Muscle layer of duodenum (tissue), 2 donors: Measurements from ENCODE around the gene TYRP1.
"Not testable (repeated sequence)": the region's sequence is repeated elsewhere in the genome, so short reads cannot be mapped to it uniquely, and the experiment has no call there.

Source experiments
- H3K27ac ChIP-seq: one replicate; pipeline ENCODE4 v1.7.0; 2013; ENCODE audit warnings: mild to moderate bottlenecking, low read length
- H3K27me3 ChIP-seq: one replicate; pipeline ENCODE4 v1.7.0; 2013; ENCODE audit warnings: low read depth, mild to moderate bottlenecking, control low read depth, low read length
- H3K36me3 ChIP-seq, 2 donors: one replicate each; pipeline ENCODE4 v1.7.0; 2013; ENCODE audit warnings: low read length in 2 of 2, control low read depth in 1 of 2, mild to moderate bottlenecking in 1 of 2; ENCODE audit not compliant: insufficient read depth in 2 of 2, control insufficient read depth in 1 of 2
- H3K4me1 ChIP-seq, 2 donors: one replicate each; pipeline ENCODE4 v1.7.0; 2013; ENCODE audit warnings: low read length in 2 of 2, mild to moderate bottlenecking in 2 of 2, control low read depth in 1 of 2, moderate library complexity in 1 of 2; ENCODE audit not compliant: insufficient read depth in 2 of 2, control insufficient read depth in 1 of 2
- H3K4me3 ChIP-seq, 2 donors: one replicate each; pipeline ENCODE4 v1.7.0; 2013; ENCODE audit warnings: low read length in 2 of 2, low read depth in 1 of 2, mild to moderate bottlenecking in 1 of 2
- H3K9me3 ChIP-seq, 2 donors: one replicate each; pipeline ENCODE4 v1.7.0; 2013; ENCODE audit warnings: low read length in 2 of 2, control low read depth in 1 of 2, mild to moderate bottlenecking in 1 of 2; ENCODE audit not compliant: control insufficient read depth in 1 of 2
- donor health status: healthy.

Gene TYRP1

GRCh38 chr9:12670006-12670405, 23.2 kb upstream of the TYRP1 start:
- no peak overlapping the region for H3K27ac ChIP-seq
- H3K9me3 ChIP-seq = no peaks in the 10 kb centered on the region
- H3K4me1 ChIP-seq = no peaks in the 10 kb centered on the region
- H3K27me3 ChIP-seq = no peaks in the 10 kb centered on the region
- H3K4me3 ChIP-seq = no peak overlapping the region
- H3K36me3 ChIP-seq = no peaks in the 10 kb centered on the region

DNA sequence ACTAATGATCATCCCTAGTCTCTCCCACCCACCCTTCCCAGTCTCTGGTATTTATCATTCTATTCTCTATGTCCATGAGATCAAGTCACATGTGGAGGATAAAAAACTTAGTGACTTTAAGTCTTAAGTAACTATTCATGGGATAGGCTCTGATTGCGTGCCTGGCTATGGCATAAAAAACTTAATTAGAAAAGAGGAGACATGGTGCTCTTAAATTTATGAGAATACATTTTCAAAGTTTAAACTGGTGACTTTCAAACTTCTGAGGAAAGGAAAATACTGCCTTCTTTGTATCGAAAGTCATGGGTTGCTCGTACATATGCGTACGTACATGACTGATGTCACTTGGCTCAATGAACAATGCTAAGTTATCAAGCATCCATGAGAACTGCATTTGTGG, 18.2 kb upstream of the TYRP1 start:
- no peaks in the 10 kb centered on the region for H3K36me3 ChIP-seq
- no peak overlapping the region for H3K4me3 ChIP-seq
- H3K27me3 ChIP-seq = no peaks in the 10 kb centered on the region
- H3K9me3 ChIP-seq = no peaks in the 10 kb centered on the region
- no peaks in the 10 kb centered on the region for H3K4me1 ChIP-seq
- no peak overlapping the region for H3K27ac ChIP-seq

- H3K27ac ChIP-seq, H3K27me3 ChIP-seq, H3K4me1 ChIP-seq, H3K9me3 ChIP-seq, H3K36me3 ChIP-seq, H3K4me3 ChIP-seq: not testable (repeated sequence)
These were observed 15.6 kb upstream of the TYRP1 start for GRCh38 chr9:12677462-12678126.

GRCh38 chr9:12680341-12680740, 12.8 kb upstream of the TYRP1 start:
- Histone ChIP-seq H3K4me1 (no peaks in the 10 kb centered on the region), H3K9me3 (no peaks in the 10 kb centered on the region), H3K4me3 (no peak overlapping the region), H3K36me3 (no peaks in the 10 kb centered on the region), H3K27me3 (no peaks in the 10 kb centered on the region), H3K27ac (no peak overlapping the region)

DNA sequence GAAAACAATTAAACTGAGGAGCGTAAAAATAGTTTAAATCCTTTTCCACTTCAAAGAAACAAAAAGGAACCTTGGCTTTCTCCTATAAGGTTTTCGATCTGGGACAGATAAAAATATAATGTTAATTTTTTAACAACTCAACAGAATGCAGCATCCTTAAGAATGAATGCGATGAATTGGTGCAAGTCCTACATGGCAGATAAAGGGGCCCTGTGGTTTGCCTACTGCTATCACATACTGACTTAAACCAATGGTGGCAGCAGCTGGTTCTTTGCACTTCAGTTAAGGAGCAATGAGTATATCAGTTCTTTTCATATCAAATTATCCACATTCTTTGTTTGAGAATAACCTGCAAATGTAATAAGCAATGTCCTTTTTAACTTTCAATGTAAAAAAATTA, 12.4 kb upstream of the TYRP1 start:
- Histone ChIP-seq H3K36me3 (no peaks in the 10 kb centered on the region), H3K27me3 (no peaks in the 10 kb centered on the region), H3K4me1 (no peaks in the 10 kb centered on the region), H3K9me3 (no peaks in the 10 kb centered on the region), H3K4me3 (no peak overlapping the region), H3K27ac (no peak overlapping the region)

DNA sequence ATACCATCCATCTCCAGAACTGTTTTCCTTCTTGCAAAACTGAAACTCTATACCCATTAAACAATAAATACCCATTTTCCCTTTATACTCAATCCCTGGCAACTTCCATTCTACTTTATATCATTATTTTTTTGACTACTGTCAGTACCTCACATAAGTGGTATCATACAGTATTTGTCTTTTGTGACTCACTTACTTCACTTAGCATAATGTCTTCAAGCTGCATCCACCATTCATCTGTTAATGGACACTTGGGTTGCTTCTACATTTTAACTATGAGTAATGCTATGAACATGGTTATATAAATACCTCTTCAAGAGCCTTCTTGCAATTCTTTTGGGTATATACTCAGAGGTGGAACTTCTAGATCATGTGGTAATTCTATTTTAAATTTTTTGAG, 11.6 kb upstream of the TYRP1 start:
- Histone ChIP-seq H3K4me3 (no peak overlapping the region), H3K4me1 (no peaks in the 10 kb centered on the region), H3K27ac (no peak overlapping the region), H3K27me3 (no peaks in the 10 kb centered on the region), H3K36me3 (no peaks in the 10 kb centered on the region), H3K9me3 (no peaks in the 10 kb centered on the region)

- Histone ChIP-seq H3K4me1 (no peaks in the 10 kb centered on the region), H3K27ac (no peak overlapping the region), H3K9me3 (no peaks in the 10 kb centered on the region), H3K4me3 (no peak overlapping the region), H3K27me3 (no peaks in the 10 kb centered on the region), H3K36me3 (no peaks in the 10 kb centered on the region)
These were observed 8.2 kb upstream of the TYRP1 start for GRCh38 chr9:12684974-12685373.

GRCh38 chr9:12689233-12689632, 4.0 kb upstream of the TYRP1 start:
- no peaks in the 10 kb centered on the region for H3K27me3 ChIP-seq
- H3K36me3 ChIP-seq = no peaks in the 10 kb centered on the region
- H3K27ac ChIP-seq = no peak overlapping the region
- no peaks in the 10 kb centered on the region for H3K9me3 ChIP-seq
- H3K4me3 ChIP-seq = no peak overlapping the region
- no peaks in the 10 kb centered on the region for H3K4me1 ChIP-seq

GRCh38 chr9:12694013-12694412, 828 bp downstream of the TYRP1 start:
- Histone ChIP-seq H3K27me3 (no peaks in the 10 kb centered on the region), H3K4me1 (peaks cover 0 to 21% of the 10 kb centered on the region in 2 donors), H3K36me3 (no peaks in the 10 kb centered on the region), H3K27ac (no peak overlapping the region), H3K9me3 (no peaks in the 10 kb centered on the region), H3K4me3 (no peak overlapping the region)

DNA sequence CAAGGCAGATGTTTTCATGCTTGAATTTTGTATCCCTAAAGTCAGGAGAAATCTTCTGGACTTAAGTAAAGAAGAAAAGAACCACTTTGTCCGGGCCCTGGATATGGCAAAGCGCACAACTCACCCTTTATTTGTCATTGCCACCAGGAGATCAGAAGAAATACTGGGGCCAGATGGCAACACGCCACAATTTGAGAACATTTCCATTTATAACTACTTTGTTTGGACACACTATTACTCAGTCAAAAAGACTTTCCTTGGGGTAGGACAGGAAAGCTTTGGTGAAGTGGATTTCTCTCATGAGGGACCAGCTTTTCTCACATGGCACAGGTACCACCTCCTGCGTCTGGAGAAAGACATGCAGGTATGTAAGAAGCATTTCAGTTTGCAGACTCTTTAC, 2.3 kb downstream of the TYRP1 start:
- no peaks in the 10 kb centered on the region for H3K27me3 ChIP-seq
- no peaks in the 10 kb centered on the region for H3K36me3 ChIP-seq
- H3K27ac ChIP-seq = no peak overlapping the region
- H3K9me3 ChIP-seq = no peaks in the 10 kb centered on the region
- H3K4me1 ChIP-seq = peaks cover 0 to 21% of the 10 kb centered on the region in 2 donors
- no peak overlapping the region for H3K4me3 ChIP-seq

DNA sequence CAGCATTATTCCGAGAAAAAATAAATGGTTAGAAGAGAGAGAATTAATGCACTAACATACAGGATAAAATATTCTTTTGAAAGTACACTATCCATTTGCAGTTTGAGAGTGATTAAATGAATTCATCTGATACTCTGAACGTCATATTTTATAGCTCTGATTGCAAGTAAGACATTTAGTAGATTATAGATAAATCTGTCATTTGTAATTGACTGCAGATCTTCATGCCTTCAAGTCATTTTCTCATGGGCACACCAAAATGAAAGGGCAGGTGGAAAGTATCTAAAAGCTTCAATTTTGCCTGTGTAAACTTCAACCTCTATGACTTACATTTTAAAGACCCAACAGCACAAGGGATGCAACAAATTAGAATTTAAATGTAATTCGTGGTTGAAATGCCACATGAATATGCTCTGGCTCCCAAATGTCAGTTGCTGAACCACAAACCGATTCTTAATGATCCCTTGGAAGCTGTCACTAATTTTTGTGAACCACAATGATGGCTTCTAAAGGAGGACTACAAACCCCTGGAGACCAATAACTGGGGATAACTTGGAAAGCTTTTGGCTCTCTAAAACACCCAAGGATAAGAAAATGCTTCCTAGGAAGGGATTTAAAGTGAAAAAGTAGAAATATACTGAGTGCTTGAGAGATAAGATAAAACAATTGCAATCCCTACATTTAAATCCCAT, 3.9 kb downstream of the TYRP1 start:
- H3K4me3 ChIP-seq = no peak overlapping the region
- H3K27me3 ChIP-seq = no peaks in the 10 kb centered on the region
- no peak overlapping the region for H3K27ac ChIP-seq
- peaks cover 0 to 21% of the 10 kb centered on the region in 2 donors for H3K4me1 ChIP-seq
- H3K36me3 ChIP-seq = no peaks in the 10 kb centered on the region
- no peaks in the 10 kb centered on the region for H3K9me3 ChIP-seq

DNA sequence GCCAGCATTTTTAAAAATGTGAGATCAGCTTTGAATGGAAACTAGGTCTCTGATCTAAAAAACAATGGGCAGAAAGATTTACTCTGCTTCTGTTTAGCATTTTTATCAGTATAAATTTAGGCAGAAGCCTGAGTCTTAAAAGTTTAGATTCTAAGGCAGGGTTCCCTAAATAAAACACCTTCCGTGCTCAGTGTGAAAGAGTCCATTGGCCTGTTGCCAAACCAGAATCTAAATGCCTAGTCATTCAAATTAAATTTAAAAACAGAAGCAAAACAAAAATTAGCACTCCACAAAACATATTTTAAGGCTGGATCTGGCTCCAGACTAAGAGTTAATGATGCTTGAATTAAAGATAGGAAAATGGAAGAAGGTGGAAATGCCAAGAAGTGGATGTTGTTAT, 4.5 kb downstream of the TYRP1 start:
- no peaks in the 10 kb centered on the region for H3K36me3 ChIP-seq
- no peaks in the 10 kb centered on the region for H3K9me3 ChIP-seq
- no peaks in the 10 kb centered on the region for H3K27me3 ChIP-seq
- no peak overlapping the region for H3K27ac ChIP-seq
- H3K4me1 ChIP-seq = peaks cover 0 to 21% of the 10 kb centered on the region in 2 donors
- H3K4me3 ChIP-seq = no peak overlapping the region
